ENCODE results near the gene MRPL14.
A peak's percentile ranks its signal among the peaks of the same experiment; 100 is the strongest.

Gene MRPL14

GRCh38 chr6:44078827-44079671, 48.2 kb downstream of the MRPL14 start:
- peak; percentile 68 for DNase-seq (ENCODE audit: low spot score)

GRCh38 chr6:44078219-44078826, 48.9 kb downstream of the MRPL14 start:
- DNase-seq (ENCODE audit: low spot score), result no peak

GRCh38 chr6:44077214-44077946, 49.9 kb downstream of the MRPL14 start:
- no peak for DNase-seq (ENCODE audit: low spot score)

DNA sequence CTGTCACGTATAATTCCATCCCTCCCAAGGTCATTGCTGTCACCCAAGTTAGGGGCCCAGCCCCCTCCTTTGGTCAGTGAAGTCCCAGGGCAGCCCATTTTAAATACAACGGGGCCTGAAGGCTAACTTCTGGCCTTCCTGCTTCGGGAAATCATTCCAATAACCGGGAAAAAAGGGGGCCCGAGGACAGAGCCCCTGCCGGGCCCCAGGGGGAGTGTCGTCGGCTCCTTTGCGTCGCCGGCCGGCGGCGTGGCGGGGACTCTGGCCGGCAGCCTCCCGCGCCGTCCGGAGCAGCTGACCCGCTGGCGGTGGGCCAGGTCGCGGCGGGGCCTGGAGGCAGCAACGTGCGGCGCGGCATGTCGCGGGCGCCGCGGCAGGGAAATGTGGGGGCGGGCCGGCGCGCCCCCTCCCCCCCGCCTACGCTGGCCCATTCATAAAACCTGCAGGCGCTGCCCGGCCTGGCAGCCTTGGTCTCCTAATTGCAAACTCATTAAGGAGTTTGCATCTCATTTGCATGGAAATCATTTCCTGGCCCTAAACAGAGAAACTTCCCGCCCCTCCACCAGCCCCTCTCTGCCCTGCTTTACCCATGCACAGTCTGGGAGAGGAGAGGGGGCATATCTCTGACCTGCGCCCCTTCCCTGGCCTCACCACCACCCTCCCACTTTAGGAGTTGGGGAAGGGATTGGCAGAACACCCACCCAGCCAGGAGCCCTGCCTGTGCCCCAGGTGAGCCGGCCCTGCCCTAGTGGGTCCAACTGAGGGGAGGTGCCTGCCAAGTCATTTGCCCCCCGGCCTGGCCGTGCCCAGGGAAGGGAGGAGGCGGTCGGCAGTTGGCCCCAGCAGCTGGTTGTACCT, 50.7 kb downstream of the MRPL14 start:
- DNase-seq (ENCODE audit: low spot score), result peak; percentile 42

DNA sequence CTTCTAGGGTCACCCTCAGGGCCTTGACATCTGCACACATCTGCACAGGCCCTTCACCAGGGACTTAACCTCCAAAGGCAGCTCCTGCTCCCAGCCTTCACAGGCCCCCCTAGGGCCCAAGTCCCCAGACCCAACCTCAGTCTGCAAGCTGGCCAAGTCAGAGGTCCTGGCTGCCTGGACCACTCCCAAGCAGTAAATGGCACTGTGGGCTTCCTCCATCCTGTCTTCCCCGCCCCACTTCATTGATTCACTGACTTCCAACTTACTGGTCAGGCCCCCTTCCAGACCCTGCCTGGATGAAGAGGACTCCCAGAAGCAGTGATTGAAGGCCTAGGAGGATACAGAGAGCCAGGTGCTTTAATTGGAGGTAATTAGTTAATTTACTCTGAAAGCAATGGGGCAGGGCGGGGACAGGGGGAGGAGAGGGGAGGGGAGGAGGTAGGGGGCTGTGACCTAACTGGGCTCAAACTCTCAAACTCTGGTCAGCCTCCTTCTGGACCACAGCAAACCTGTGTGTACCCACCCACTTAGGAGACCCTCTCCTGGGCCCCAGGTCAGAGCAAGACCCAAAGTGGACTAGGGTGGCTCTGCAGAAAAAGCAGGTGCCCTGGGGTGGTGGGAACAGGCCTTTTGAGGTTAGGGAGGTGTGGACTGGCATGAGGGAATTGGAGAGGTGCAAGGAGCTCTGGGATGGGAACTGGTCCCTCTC, 51.5 kb downstream of the MRPL14 start:
- no peak for DNase-seq (ENCODE audit: low spot score)

GRCh38 chr6:44074813-44075646, 52.2 kb downstream of the MRPL14 start:
- DNase-seq (ENCODE audit: low spot score), result no peak

DNA sequence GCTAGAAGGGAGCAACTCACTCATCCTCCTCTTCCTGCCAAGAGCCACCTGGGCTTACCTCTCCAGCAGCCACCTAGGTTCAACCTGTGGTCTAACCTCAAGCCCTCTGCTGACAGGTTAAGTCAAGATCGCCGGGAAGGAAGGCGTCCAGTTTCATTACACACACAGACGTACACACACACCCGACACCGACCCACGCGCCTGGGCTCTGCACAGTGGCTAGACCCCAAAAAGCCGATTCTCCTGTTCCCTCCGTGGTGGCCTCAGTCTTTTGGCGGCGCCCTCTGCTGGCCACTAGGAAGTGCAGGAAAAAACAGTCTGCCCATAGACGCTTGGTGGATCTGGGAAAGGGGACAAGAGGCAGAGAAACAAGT, 52.8 kb downstream of the MRPL14 start:
- peak; percentile 85 for DNase-seq (ENCODE audit: low spot score)

DNA sequence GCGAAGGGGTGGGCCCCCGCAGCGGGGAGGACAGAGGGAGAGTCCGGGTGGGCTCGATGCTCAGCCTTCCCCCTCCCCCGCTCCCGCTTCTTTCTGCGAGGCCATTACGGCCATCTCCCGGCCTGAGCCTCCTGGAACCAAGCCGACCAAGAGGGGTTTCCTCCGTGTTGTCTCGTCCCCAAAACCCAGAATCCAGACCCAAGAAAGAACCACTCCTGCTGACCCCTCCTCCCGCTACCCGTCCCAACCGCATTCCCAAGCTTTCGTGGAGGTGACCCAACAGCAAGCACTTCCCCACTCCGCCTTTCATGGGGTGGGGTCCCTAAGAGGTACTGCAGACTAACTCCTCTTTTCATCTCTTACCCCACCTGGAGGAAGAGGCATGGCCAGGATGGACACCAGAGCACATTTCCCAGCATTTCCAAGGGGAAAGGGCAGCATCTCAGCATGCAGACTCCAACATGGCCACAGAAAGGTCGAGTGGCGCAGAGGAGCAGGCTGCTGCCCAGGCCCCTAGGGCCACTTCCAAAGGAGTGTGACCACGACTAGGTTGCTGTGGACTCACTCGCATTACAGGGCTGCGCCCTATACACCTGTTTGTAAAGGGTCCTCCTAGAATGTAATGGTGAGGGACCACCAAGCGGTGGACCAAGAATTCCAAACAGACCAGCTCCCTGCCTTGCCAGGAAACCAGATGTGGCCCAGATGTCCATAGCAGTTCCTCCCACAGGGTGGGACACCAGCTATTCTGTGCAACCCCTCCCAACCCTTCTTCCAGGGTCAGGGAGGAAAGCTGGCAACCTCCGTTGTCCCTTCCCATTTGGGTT, 53.4 kb downstream of the MRPL14 start:
- DNase-seq (ENCODE audit: low spot score), result no peak

GRCh38 chr6:44072959-44073611, 54.2 kb downstream of the MRPL14 start:
- peak; percentile 91 for DNase-seq (ENCODE audit: low spot score)

DNA sequence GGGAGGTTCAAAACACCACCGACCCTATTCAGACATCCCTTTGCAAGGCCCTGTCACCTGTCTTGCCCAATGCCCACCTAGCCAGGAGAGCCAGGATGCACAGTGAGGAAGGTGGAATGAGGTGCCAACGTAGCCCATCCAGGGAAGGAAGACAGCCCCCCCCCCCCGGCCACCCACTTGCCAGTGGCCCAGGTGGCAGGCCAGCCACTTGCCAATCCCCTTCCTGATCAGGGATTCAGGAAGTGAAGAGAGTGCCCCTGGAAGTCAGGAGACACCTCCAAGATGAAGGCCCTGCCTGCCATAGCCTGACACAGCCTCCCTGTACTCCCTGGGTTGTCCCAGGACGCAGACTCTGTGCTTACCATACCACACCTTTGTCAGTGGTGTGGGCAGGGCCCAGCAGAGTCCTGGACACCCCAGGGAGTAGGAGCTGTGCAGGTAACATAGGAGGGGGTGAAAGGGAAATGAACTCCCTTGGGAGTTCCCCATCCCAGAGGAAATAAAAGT, 54.7 kb downstream of the MRPL14 start:
- no peak for DNase-seq (ENCODE audit: low spot score)

- DNase-seq (ENCODE audit: low spot score), result no peak
These were observed 55.4 kb downstream of the MRPL14 start for GRCh38 chr6:44071670-44072451.

DNA sequence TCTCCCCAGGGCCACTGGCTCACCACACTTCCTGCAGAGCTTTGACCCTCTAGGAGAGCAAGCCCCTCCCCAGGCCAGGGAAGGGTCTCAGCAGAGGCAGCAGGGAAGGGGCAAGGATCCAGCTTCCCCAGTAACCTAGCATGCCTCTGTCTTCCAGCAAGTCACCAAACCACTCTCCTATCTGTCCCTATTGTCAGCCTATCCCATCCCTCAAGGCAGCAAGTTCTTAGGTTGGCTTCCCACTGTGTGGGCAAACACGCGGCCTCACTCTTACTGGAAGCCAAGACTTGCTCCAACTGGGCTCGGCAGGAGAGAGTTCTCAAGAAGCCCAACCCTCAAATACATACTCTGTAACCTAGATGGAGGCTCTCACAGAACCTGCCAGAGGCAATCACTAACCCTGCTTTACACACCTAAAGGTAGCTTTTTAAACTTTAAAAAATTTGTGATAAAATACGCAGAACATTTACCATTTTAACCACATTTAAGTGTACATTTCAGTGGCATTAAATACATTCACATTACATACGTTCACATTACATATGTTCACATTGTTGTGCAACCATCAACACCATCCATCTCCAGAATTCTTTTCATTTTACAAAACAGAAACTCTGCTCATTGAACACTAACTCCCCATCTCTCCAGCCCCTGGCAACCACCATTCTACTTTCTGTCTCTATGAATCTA, 58.5 kb downstream of the MRPL14 start:
- DNase-seq (ENCODE audit: low spot score), result no peak

- no peak for DNase-seq (ENCODE audit: low spot score)
These were observed 59.8 kb downstream of the MRPL14 start for GRCh38 chr6:44067173-44068139.

DNA sequence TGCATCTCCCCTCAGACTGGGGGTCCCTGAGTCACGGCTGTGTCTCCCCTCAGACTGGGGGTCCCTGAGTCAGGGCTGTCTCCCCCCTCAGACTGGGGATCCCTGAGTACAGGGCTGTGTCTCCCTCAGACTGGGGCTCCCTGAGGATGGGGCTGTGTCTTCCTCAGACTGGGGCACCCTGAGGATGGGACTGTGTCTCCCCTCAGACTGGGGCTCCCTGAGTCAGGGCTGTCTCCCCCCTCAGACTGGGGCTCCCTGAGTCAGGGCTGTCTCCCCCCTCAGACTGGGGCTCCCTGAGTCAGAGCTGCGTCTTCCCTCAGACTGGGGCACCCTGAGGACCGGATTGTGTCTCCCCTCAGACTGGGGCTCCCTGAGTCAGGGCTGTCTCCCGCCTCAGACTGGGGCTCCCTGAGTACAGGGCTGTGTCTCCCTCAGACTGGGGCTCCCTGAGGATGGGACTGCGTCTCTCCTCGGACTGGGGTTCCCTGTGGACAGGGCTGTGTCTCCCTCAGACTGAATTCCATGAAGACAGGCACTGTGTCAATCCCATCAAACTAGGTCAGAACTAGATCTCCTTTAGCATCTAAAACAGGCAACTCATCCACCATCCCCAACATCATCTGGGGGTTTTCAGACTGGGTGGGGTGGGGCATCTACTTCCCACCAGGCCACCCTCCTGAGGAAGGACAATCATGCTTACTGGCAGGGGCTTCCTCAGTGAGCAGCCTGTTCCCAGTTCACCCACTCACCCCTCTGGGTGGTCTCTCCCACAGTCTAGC, 60.7 kb downstream of the MRPL14 start:
- no peak for DNase-seq (ENCODE audit: low spot score)

DNA sequence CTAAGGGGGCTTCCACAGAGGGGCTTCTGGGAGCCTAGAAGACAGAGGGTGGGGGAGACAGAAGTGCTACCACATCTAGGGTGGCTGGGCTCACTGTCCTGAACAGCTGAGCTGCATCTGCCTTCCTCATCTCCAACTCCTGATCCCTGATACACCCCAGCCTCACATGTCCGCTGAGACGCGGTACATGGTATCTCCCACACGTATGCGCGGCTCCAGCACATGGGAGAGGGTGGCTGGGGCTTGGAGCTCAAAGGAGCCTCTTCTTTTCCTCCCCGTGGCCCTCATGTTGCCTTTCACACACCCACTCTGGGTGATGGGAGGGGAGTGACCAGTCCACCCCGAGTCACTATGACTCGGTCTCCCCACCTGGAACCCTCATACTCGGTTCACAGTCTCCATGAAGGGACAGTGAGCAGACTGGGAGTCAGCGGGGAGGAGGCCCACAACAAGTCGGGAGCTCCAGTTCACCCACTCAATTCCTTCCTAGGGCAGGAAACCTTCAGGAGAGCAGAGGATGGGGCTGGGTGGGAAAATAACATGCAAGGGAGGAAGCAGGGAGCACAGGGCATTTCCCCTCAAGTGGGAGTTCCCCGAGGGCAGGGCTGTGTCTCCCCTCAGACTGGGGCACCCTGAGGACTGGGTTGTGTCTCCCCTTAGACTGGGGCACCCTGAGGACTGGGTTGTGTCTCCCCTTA, 61.7 kb downstream of the MRPL14 start:
- no peak for DNase-seq (ENCODE audit: low spot score)

All from germinal center (tissue), 1 donor.